Naive thymus-derived CD4-positive, alpha-beta T cell (primary cell): ENCODE measurements around the gene MSLN. TPM values are rescaled to one million over a fixed set of nuclear protein-coding genes. Genes with fewer than 3 reads are reported as not detected.

Source experiments
- ATAC-seq: fragments of 150-1000 bp; cut with Tn5 transposase; 2 replicates; pipeline ENCODE4 v1.10.0; 2021; ENCODE audit warnings: mild to moderate bottlenecking, moderate library complexity
- CTCF ChIA-PET: fragments of 350-600 bp; sonication (Branson Sonifier 250); formaldehyde crosslinking; loops from one replicate; lab custom pipeline; 2021; ENCODE audit warnings: antibody characterized with exemption; lab: Charles Lee
- POLR2A ChIA-PET: fragments of 350-600 bp; sonication (Branson Sonifier 250); formaldehyde crosslinking; loops from one replicate; lab custom pipeline; 2021; ENCODE audit warnings: antibody characterized with exemption, inconsistent platforms; lab: Charles Lee
- DNase-seq, 9 donors: peaks; one replicate each; pipeline versions ENCODE4 v3.0.0 to v3.0.0-alpha.2; 2020 to 2022; ENCODE audit warnings: mixed read lengths in 1 of 9
- H3K27ac ChIP-seq: one replicate; pipeline ENCODE4 v1.7.0; 2013; ENCODE audit warnings: mild to moderate bottlenecking, low read depth, low read length, moderate library complexity
- H3K27me3 ChIP-seq, 2 donors: one replicate each; pipeline ENCODE4 v1.7.0; 2013; ENCODE audit warnings: low read length in 2 of 2, mild to moderate bottlenecking in 2 of 2, moderate library complexity in 2 of 2; ENCODE audit not compliant: control insufficient read depth in 2 of 2, insufficient read depth in 2 of 2
- H3K36me3 ChIP-seq, 3 experiments: 1 replicate in 2 of 3; 2 replicates in 1 of 3; pipeline ENCODE4 v1.7.0; 2013; ENCODE audit warnings: low read length in 3 of 3, mild to moderate bottlenecking in 3 of 3, moderate library complexity in 1 of 3; ENCODE audit not compliant: insufficient read depth in 3 of 3, control insufficient read depth in 2 of 3
- H3K4me1 ChIP-seq, 2 donors: one replicate each; pipeline ENCODE4 v1.7.0; 2013; ENCODE audit warnings: low read length in 2 of 2, mild to moderate bottlenecking in 2 of 2, moderate library complexity in 1 of 2; ENCODE audit not compliant: control insufficient read depth in 2 of 2, insufficient read depth in 2 of 2
- H3K4me3 ChIP-seq: 2 replicates; pipeline ENCODE4 v1.7.0; 2013; ENCODE audit warnings: mild to moderate bottlenecking, low read length
- H3K9me3 ChIP-seq, 3 experiments: 1 replicate in 2 of 3; 2 replicates in 1 of 3; pipeline ENCODE4 v1.7.0; 2013; ENCODE audit warnings: low read length in 3 of 3; ENCODE audit not compliant: control insufficient read depth in 2 of 3
- H3K27ac Mint-ChIP-seq, 9 donors: one replicate each; pipeline ENCODE4 v1.8.0; 2020 to 2022; ENCODE audit warnings: mixed read lengths in 9 of 9, mild to moderate bottlenecking in 8 of 9, moderate library complexity in 5 of 9, inconsistent platforms in 2 of 9
- H3K27me3 Mint-ChIP-seq, 5 donors: one replicate each; pipeline ENCODE4 v1.8.0; 2021 to 2022; ENCODE audit warnings: mixed read lengths in 5 of 5, mild to moderate bottlenecking in 1 of 5
- H3K36me3 Mint-ChIP-seq, 5 donors: one replicate each; pipeline ENCODE4 v1.8.0; 2020 to 2022; ENCODE audit warnings: mixed read lengths in 5 of 5, mild to moderate bottlenecking in 3 of 5, inconsistent platforms in 1 of 5
- H3K4me1 Mint-ChIP-seq, 7 donors: one replicate each; pipeline ENCODE4 v1.8.0; 2020 to 2022; ENCODE audit warnings: mixed read lengths in 7 of 7, mild to moderate bottlenecking in 3 of 7, inconsistent platforms in 1 of 7
- H3K4me3 Mint-ChIP-seq, 10 donors: one replicate each; pipeline ENCODE4 v1.8.0; 2020 to 2022; ENCODE audit warnings: mild to moderate bottlenecking in 10 of 10, mixed read lengths in 10 of 10, moderate library complexity in 6 of 10, inconsistent platforms in 2 of 10
- H3K9me3 Mint-ChIP-seq, 11 donors: one replicate each; pipeline ENCODE4 v1.8.0; 2020 to 2022; ENCODE audit warnings: mixed read lengths in 11 of 11, mild to moderate bottlenecking in 4 of 11, inconsistent platforms in 1 of 11, moderate library complexity in 1 of 11
- intact Hi-C, 2 donors: fragments of 100-400 bp; cut with micrococcal nuclease; formaldehyde crosslinking; loops; one replicate each; pipeline ENCODE4 v1.15.1; 2023
- polyA plus RNA-seq, 2 donors: library from polyadenylated mRNA; unstranded; fragments of 300-500 nt; fragmentation: Illumina TruSeq; gene quantifications; one replicate each; pipeline ENCODE4 v1.2.3, GENCODE V29; 2021
- total RNA-seq, 6 experiments: library from RNA in 5 of 6; stranded (reverse) in 5 of 6; gene quantifications; 1 replicate in 5 of 6; 2 replicates in 1 of 6; pipeline ENCODE4 v1.2.3 and lab custom pipeline; 2021 to 2026

The MSLN gene
- total and polyA plus RNA-seq, 7 experiments from 2014 or later: 0.64 TPM; not detected in 6

DNA sequence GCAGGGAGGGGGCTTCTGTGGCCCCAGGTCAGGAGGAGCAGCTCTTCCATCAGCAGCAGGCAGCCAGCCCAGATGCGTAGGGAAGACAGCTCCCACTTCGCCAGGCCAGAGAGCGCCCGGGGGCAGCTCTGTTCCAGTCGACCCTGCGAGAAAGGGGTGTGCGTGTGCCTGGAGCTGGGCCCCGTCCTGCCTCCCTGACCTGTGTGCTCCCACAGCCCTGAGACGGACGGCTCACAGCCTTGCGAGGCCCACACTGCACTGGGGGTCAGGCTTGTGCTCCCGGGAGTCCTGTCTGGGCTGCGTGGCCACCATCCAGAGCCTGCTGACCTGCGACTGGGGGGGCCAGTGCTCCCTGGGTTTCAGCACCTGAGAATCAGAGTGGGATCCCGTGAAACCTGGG, 469 bp upstream of the MSLN start:
- DNase-seq: no peak
- ChIA-PET CTCF (no interaction called here), POLR2A (no interaction called here)
- intact Hi-C loops: no loop called here
- Histone ChIP-seq H3K27ac (no peak overlapping the region), H3K9me3 (no peaks in the 10 kb centered on the region), H3K4me3 (no peak overlapping the region), H3K36me3 (no peaks in the 10 kb centered on the region), H3K27me3 (no peaks in the 10 kb centered on the region), H3K4me1 (no peaks in the 10 kb centered on the region)
- H3K4me3 Mint-ChIP-seq: no peak overlapping the region
- H3K27ac Mint-ChIP-seq: no peak overlapping the region
- H3K27me3 Mint-ChIP-seq: peaks cover 0 to 8% (median 5%) of the 10 kb centered on the region in 5 donors
- ATAC-seq: no peak
- peaks cover 0 to 4% (median 0%) of the 10 kb centered on the region in 7 donors for H3K4me1 Mint-ChIP-seq
- peaks cover 0 to 5% (median 0%) of the 10 kb centered on the region in 11 donors for H3K9me3 Mint-ChIP-seq
- peaks cover 0 to 3% (median 0%) of the 10 kb centered on the region in 5 donors for H3K36me3 Mint-ChIP-seq

GRCh38 chr16:761625-762513, 1.3 kb downstream of the MSLN start:
- H3K36me3 ChIP-seq: no peaks in the 10 kb centered on the region
- intact Hi-C loops: no loop called here
- H3K4me3 ChIP-seq: no peak overlapping the region
- Mint-ChIP-seq H3K4me1 (peaks cover 0 to 4% (median 0%) of the 10 kb centered on the region in 7 donors), H3K27me3 (peaks cover 0 to 6% (median 0%) of the 10 kb centered on the region in 5 donors), H3K4me3 (no peak overlapping the region), H3K27ac (no peak overlapping the region), H3K9me3 (peaks cover 0 to 4% (median 0%) of the 10 kb centered on the region in 11 donors), H3K36me3 (peaks cover 0 to 3% (median 0%) of the 10 kb centered on the region in 5 donors)
- DNase-seq (peak in 1 of 9 donors; percentile 8), ATAC-seq (no peak)
- H3K27ac ChIP-seq: no peak overlapping the region
- ChIA-PET CTCF (no interaction called here), POLR2A (no interaction called here)
- H3K27me3 ChIP-seq: no peaks in the 10 kb centered on the region
- no peaks in the 10 kb centered on the region for H3K4me1 ChIP-seq
- no peaks in the 10 kb centered on the region for H3K9me3 ChIP-seq

- peaks cover 0 to under 1% (median 0%) of the 10 kb centered on the region in 11 donors for H3K9me3 Mint-ChIP-seq
- intact Hi-C loops: no loop called here
- no peak for ATAC-seq
- H3K27ac ChIP-seq: no peak overlapping the region
- H3K36me3 Mint-ChIP-seq: peaks cover 0 to under 1% (median 0%) of the 10 kb centered on the region in 5 donors
- peaks cover 0 to 3% (median 0%) of the 10 kb centered on the region in 5 donors for H3K27me3 Mint-ChIP-seq
- H3K36me3 ChIP-seq: no peaks in the 10 kb centered on the region
- H3K4me3 ChIP-seq: no peak overlapping the region
- no peaks in the 10 kb centered on the region for H3K9me3 ChIP-seq
- no peak overlapping the region for H3K4me3 Mint-ChIP-seq
- no peak for DNase-seq
- no peaks in the 10 kb centered on the region for H3K27me3 ChIP-seq
- ChIA-PET CTCF (no interaction called here), POLR2A (no interaction called here)
- no peak overlapping the region for H3K27ac Mint-ChIP-seq
- H3K4me1 ChIP-seq: no peaks in the 10 kb centered on the region
- H3K4me1 Mint-ChIP-seq: peaks cover 0 to 2% (median 0%) of the 10 kb centered on the region in 7 donors
Measured at GRCh38 chr16:762595-763268, 2.2 kb downstream of the MSLN start.

- H3K27ac ChIP-seq: no peak overlapping the region
- no peaks in the 10 kb centered on the region for H3K4me1 ChIP-seq
- no peaks in the 10 kb centered on the region for H3K9me3 ChIP-seq
- ChIA-PET POLR2A (no interaction called here), CTCF (no interaction called here)
- ATAC-seq: no peak
- DNase-seq: no peak
- Mint-ChIP-seq H3K27ac (no peak overlapping the region), H3K9me3 (no peaks in the 10 kb centered on the region), H3K4me1 (no peaks in the 10 kb centered on the region), H3K36me3 (no peaks in the 10 kb centered on the region), H3K4me3 (no peak overlapping the region), H3K27me3 (no peaks in the 10 kb centered on the region)
- intact Hi-C loops: no loop called here
- H3K27me3 ChIP-seq: no peaks in the 10 kb centered on the region
- no peaks in the 10 kb centered on the region for H3K36me3 ChIP-seq
- no peak overlapping the region for H3K4me3 ChIP-seq
Measured at GRCh38 chr16:763369-764183, 3.0 kb downstream of the MSLN start.

- Mint-ChIP-seq H3K9me3 (no peaks in the 10 kb centered on the region), H3K27ac (no peak overlapping the region), H3K27me3 (no peaks in the 10 kb centered on the region), H3K4me3 (no peak overlapping the region), H3K36me3 (no peaks in the 10 kb centered on the region), H3K4me1 (no peaks in the 10 kb centered on the region)
- Histone ChIP-seq H3K4me1 (no peaks in the 10 kb centered on the region), H3K36me3 (no peaks in the 10 kb centered on the region), H3K9me3 (no peaks in the 10 kb centered on the region), H3K27ac (no peak overlapping the region), H3K4me3 (no peak overlapping the region), H3K27me3 (no peaks in the 10 kb centered on the region)
- ATAC-seq: no peak
- POLR2A ChIA-PET: no interaction called here
- CTCF ChIA-PET: no interaction called here
- no peak for DNase-seq
- intact Hi-C loops: no loop called here
Measured at GRCh38 chr16:764184-764750, 3.7 kb downstream of the MSLN start.

- Histone ChIP-seq H3K27me3 (no peaks in the 10 kb centered on the region), H3K4me1 (no peaks in the 10 kb centered on the region), H3K4me3 (no peak overlapping the region), H3K9me3 (no peaks in the 10 kb centered on the region), H3K27ac (no peak overlapping the region), H3K36me3 (no peaks in the 10 kb centered on the region)
- ATAC-seq: no peak
- CTCF ChIA-PET: no interaction called here
- H3K36me3 Mint-ChIP-seq: no peaks in the 10 kb centered on the region
- H3K27me3 Mint-ChIP-seq: peaks cover 0 to 3% (median 0%) of the 10 kb centered on the region in 5 donors
- DNase-seq: no peak
- POLR2A ChIA-PET: no interaction called here
- H3K27ac Mint-ChIP-seq: no peak overlapping the region
- intact Hi-C loops: no loop called here
- no peaks in the 10 kb centered on the region for H3K9me3 Mint-ChIP-seq
- no peak overlapping the region for H3K4me3 Mint-ChIP-seq
- no peaks in the 10 kb centered on the region for H3K4me1 Mint-ChIP-seq
Measured at GRCh38 chr16:764848-765487, 4.4 kb downstream of the MSLN start.
